HG03354 (cell line): Measurements from ENCODE around the gene VWA3A.
"Not testable (repeated sequence)": the region's sequence is repeated elsewhere in the genome, so short reads cannot be mapped to it uniquely, and the experiment has no call there.

Experiments used
- ATAC-seq: cut with Tn5 transposase; IDR thresholded peaks from one replicate; pipeline ENCODE4 v1.9.1; 2021; ENCODE audit warnings: mild to moderate bottlenecking; ENCODE audit not compliant: unreplicated experiment, poor library complexity, severe bottlenecking

VWA3A gene

GRCh38 chr16:22092143-22092933, at the start of gene VWA3A:
TSS of gene VWA3A (plus strand) at chr16:22092541. CDS start at chr16:22092638, 97 bp downstream.
- no peak for ATAC-seq

GRCh38 chr16:22043882-22044281, 48.5 kb upstream of the VWA3A start:
- ATAC-seq = not testable (repeated sequence)

- ATAC-seq = not testable (repeated sequence)
These were observed 46.5 kb upstream of the VWA3A start for GRCh38 chr16:22045888-22046287.

- ATAC-seq = no peak
These were observed 41.4 kb upstream of the VWA3A start for GRCh38 chr16:22050963-22051362.

- ATAC-seq = no peak
These were observed 39.4 kb upstream of the VWA3A start for GRCh38 chr16:22052980-22053379.

- no peak for ATAC-seq
These were observed 38.4 kb upstream of the VWA3A start for GRCh38 chr16:22053921-22054341.

- ATAC-seq = no peak
These were observed 37.3 kb upstream of the VWA3A start for GRCh38 chr16:22054847-22055590.

- ATAC-seq = no peak
These were observed 36.5 kb upstream of the VWA3A start for GRCh38 chr16:22055881-22056280.

- no peak for ATAC-seq
These were observed 28.4 kb upstream of the VWA3A start for GRCh38 chr16:22063888-22064467.

- no peak for ATAC-seq
These were observed 27.1 kb upstream of the VWA3A start for GRCh38 chr16:22065252-22065651.

GRCh38 chr16:22070361-22071330, 21.7 kb upstream of the VWA3A start:
- no peak for ATAC-seq

GRCh38 chr16:22071331-22071910, 20.9 kb upstream of the VWA3A start:
- no peak for ATAC-seq

GRCh38 chr16:22073350-22073749, 19.0 kb upstream of the VWA3A start:
- ATAC-seq = no peak

GRCh38 chr16:22075043-22075757, 17.1 kb upstream of the VWA3A start:
- no peak for ATAC-seq

GRCh38 chr16:22075776-22076175, 16.6 kb upstream of the VWA3A start:
- no peak for ATAC-seq

- ATAC-seq = no peak
These were observed 14.5 kb upstream of the VWA3A start for GRCh38 chr16:22077700-22078313.

GRCh38 chr16:22078656-22079055, 13.7 kb upstream of the VWA3A start:
- no peak for ATAC-seq

GRCh38 chr16:22081050-22081449, 11.3 kb upstream of the VWA3A start:
- ATAC-seq = no peak
